Tibial artery (tissue), 4 donors: ENCODE measurements around the gene FCGBP.

Experiments used
- DNase-seq, 2 donors: peaks; one replicate each; pipeline ENCODE4 v3.0.0-alpha.2; 2019
- H3K27ac ChIP-seq, 2 donors: fragments of 200-600 bp; sonication (generic) in 1 of 2; 1 replicate in 1 of 2; 2 replicates in 1 of 2; pipeline ENCODE4 v1.5.1; 2018 to 2019; ENCODE audit warnings: mild to moderate bottlenecking in 1 of 2
- H3K27me3 ChIP-seq, 2 donors: fragments of 200-600 bp; sonication (generic) in 1 of 2; one replicate each; pipeline versions ENCODE4 v1.5.1 to v1.6.0; 2016 to 2019
- H3K36me3 ChIP-seq, 3 donors: fragments of 200-600 bp; sonication (generic) in 2 of 3; one replicate each; pipeline ENCODE4 v1.5.1; 2016 to 2019; ENCODE audit warnings: mild to moderate bottlenecking in 2 of 3
- H3K4me1 ChIP-seq, 4 donors: fragments of 200-600 bp; sonication (generic) in 2 of 4; 1 replicate in 3 of 4; 2 replicates in 1 of 4; pipeline ENCODE4 v1.5.1; 2016 to 2019
- H3K4me3 ChIP-seq, 2 donors: fragments of 200-600 bp; sonication (generic) in 1 of 2; 1 replicate in 1 of 2; 2 replicates in 1 of 2; pipeline ENCODE4 v1.5.1; 2018 to 2019; ENCODE audit warnings: mild to moderate bottlenecking in 2 of 2
- H3K9me3 ChIP-seq, 3 donors: fragments of 200-600 bp; sonication (generic) in 1 of 3; one replicate each; pipeline ENCODE4 v1.5.1; 2016 to 2019
- intact Hi-C: fragments of 100-400 bp; cut with DNase I; formaldehyde crosslinking; loops from one replicate; pipeline ENCODE4 v1.15.0; 2023; ENCODE audit warnings: low total_unique reads
- TF ChIP-seq, protein P1 (sequence below), 2 experiments: fragments of 200-600 bp in 1 of 2; fragments of 450-650 bp in 1 of 2; IDR thresholded peaks; one replicate each; pipeline ENCODE4 v1.5.1; 2017 to 2019; ENCODE audit warnings: antibody characterized with exemption in 2 of 2, mild to moderate bottlenecking in 1 of 2, moderate library complexity in 1 of 2

FCGBP gene

DNA sequence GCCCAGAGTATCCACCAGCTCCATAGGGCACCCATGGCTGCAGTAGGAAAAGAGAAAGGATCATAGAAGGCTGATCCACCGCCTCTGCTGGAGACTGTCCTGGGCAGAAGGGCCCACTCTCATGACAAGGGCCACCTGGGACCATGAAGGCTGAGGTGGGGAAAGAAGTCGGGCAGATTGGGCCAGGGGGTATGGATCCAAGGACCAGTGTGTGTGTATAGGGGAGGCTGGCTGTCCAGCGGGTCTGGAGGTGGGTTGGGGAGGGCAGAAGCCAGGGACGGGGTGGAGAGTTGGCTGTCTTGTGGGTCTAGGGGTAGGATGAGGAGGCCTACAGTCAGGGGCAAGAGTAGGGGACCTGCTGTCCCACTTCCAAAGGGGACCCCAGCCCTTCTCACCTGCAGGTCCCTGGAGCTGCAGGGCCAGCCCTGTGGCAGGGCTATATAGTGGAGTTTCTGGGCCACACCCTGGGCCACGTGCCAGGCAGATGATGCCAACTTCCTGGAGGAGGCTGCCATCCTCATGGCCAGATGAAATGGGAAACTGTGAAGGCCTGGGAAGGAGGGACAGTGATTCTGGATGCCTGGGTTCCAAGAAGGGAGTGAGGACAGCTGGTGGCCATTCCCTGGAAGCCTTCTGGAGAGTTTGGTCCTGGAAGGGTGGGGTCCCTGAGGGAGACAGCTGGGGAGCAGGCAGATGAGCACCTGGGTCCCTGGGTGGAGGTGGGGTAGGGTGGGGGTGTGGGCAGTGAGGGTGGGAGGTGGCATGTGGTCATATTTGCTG, at the start of gene FCGBP:
FCGBP (minus strand) TSS at position 51 of the 780 bp plus-strand sequence.
- no peak within 1 kb of the TSS for H3K4me3 ChIP-seq

DNA sequence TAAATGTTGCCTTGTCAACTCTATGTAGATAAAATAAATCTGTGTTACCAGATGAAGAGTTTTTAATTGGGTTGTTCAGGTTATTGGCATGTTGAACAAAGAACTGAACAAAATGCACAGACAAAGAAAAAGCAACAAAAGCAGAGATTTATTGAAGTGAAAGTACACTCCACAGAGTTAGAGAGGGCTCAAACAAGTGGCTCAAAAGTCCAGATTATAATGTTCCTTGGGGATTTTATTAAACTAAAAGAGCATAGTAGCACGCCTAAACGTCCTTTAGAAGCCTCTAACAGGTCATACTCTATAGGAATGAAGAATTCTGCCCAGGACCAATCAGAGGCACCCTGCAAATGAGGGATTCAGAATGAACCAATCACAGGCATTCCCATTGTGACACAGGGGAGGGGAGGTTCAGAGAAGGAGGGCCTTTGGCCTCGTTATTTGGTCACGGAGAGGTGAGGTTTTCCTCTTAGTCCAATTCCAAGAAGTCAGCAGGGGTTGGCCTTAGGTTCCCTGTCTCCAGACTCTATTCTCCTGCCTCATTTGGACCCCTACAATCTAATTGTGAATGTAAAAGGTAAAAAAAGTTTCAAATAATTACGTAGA, 49.4 kb upstream of the FCGBP start:
- Histone ChIP-seq H3K27me3 (no peaks in the 10 kb centered on the region), H3K4me1 (peaks cover 0 to 7% (median 2%) of the 10 kb centered on the region in 4 donors), H3K27ac (no peak overlapping the region), H3K4me3 (no peak overlapping the region), H3K36me3 (peaks cover 27 to 54% (median 41%) of the 10 kb centered on the region in 3 donors), H3K9me3 (peaks cover 0 to 33% (median 13%) of the 10 kb centered on the region in 3 donors)
- TF ChIP-seq, protein P1, sequence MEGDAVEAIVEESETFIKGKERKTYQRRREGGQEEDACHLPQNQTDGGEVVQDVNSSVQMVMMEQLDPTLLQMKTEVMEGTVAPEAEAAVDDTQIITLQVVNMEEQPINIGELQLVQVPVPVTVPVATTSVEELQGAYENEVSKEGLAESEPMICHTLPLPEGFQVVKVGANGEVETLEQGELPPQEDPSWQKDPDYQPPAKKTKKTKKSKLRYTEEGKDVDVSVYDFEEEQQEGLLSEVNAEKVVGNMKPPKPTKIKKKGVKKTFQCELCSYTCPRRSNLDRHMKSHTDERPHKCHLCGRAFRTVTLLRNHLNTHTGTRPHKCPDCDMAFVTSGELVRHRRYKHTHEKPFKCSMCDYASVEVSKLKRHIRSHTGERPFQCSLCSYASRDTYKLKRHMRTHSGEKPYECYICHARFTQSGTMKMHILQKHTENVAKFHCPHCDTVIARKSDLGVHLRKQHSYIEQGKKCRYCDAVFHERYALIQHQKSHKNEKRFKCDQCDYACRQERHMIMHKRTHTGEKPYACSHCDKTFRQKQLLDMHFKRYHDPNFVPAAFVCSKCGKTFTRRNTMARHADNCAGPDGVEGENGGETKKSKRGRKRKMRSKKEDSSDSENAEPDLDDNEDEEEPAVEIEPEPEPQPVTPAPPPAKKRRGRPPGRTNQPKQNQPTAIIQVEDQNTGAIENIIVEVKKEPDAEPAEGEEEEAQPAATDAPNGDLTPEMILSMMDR (IDR thresholded peaks at IDR 0.05): no peak
- no peak for DNase-seq
- intact Hi-C loops: no loop called here

More for the DNA sequence above, at the start of gene FCGBP:
- peak in 1 of 2 donors; percentile 58 for DNase-seq
- Histone ChIP-seq H3K9me3 (peaks cover 0 to 4% (median 2%) of the 10 kb centered on the region in 3 donors), H3K4me1 (no peaks in the 10 kb centered on the region), H3K27me3 (peaks cover 0 to 14% of the 10 kb centered on the region in 2 donors), H3K27ac (no peak within 1 kb of the TSS), H3K36me3 (no peaks in the 10 kb centered on the region)
- TF ChIP-seq, protein P1 (IDR thresholded peaks at IDR 0.05): no peak
- intact Hi-C loops: no loop called here

DNA sequence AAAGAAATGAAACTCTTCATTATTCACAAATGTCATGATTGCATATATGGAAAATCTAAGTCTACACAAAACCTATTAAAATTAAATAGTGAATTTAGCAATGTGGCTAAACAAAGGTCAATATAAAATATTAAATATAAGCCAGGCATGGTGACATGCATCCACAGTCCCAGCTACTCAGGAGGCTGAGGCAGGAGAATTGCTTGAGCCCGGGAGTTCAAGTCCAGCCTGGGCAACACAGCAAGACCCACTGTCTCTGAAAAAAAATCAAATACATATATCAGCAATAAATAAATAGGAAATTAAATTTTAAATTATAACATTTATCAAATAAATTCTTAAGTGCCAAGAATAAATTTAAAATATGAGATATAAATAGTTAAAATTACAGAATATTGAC, 48.4 kb upstream of the FCGBP start:
- intact Hi-C loops: no loop called here
- peaks cover 0 to 16% (median 6%) of the 10 kb centered on the region in 4 donors for H3K4me1 ChIP-seq
- H3K4me3 ChIP-seq: no peak overlapping the region
- TF ChIP-seq, protein P1 (IDR thresholded peaks at IDR 0.05): no peak
- peaks cover 27 to 62% (median 48%) of the 10 kb centered on the region in 3 donors for H3K36me3 ChIP-seq
- no peaks in the 10 kb centered on the region for H3K27me3 ChIP-seq
- no peak for DNase-seq
- H3K27ac ChIP-seq: no peak overlapping the region
- peaks cover 0 to 33% (median 13%) of the 10 kb centered on the region in 3 donors for H3K9me3 ChIP-seq

DNA sequence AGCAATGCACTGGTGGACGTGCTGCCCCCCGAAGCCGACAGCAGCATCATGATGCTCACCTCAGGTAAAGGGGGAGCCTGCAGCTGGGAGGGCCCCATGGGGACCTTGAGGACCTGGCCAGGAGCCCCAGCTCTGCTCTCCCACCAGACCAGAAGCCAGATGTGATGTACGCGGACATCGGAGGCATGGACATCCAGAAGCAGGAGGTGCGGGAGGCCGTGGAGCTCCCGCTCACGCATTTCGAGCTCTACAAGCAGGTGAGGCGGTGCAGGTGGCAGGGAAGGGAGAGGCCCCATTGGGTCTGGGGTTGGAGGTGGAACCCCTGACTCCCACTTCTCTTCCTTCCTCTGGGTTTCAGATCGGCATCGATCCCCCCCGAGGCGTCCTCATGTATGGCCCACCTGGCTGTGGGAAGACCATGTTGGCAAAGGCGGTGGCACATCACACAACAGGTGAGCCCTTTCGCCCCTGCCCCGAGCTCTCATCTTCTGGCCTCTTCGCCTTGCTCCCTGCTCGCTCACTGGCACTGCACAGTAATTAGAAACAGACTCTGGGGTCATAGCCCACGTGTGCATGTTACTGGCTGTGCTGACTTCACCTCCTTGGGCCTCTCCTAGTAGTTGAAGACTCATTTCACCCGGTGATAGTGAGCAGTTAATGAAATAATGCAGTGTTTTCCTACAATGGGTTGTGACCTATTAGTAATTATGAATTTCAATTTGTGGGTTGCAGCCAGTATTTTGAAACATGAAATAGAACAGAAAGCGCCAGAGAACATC, 40.1 kb upstream of the FCGBP start:
- intact Hi-C loops: loop anchor here (5.0 to 10.0 kb wide), 2 partner anchors 127 to 180 kb away; partner anchors contain the start of gene FBL
- no peak for DNase-seq
- H3K36me3 ChIP-seq: peaks cover 43 to 69% (median 65%) of the 10 kb centered on the region in 3 donors
- H3K4me1 ChIP-seq: peaks cover 4 to 38% (median 24%) of the 10 kb centered on the region in 4 donors
- no peaks in the 10 kb centered on the region for H3K9me3 ChIP-seq
- H3K27ac ChIP-seq: no peak overlapping the region
- H3K27me3 ChIP-seq: no peaks in the 10 kb centered on the region
- TF ChIP-seq, protein P1 (IDR thresholded peaks at IDR 0.05): no peak
- H3K4me3 ChIP-seq: no peak overlapping the region

DNA sequence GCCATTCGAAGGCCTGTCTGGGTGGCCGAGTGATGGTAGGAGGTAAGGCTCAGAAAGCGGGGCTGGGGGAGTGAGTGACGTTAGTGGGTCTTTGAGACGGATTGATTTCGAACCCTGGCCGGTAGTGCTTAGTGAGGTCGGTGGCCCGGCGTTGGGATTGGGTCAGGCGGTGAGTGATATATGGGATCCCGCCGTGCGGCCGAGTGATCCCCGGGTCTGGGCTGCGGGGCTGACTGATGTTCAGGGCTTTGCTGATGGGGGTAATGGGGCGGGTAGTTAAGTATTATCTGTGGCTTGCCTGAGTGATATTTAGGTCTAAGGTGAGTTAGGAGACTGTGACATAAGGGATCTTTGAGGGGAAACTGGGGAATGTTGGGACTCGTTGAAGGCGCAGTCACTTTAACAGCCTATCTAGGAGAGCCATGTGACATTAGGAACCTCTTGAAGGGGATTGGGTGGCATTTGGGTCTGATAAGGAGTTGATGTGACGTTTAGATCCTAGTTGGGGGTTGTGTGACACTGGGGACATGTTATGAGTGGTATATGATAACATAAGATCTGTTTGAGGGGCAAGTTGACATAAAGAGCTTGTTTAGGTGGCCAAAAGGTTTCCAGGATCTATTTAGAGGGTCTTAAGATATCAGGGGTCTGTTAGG, 37.1 kb upstream of the FCGBP start:
- intact Hi-C loops: loop anchor here (5.0 to 10.0 kb wide), 2 partner anchors 124 to 177 kb away; partner anchors contain the start of gene FBL
- no peak for DNase-seq

More for the DNA sequence above, 37.1 kb upstream of the FCGBP start:
- H3K27me3 ChIP-seq: no peaks in the 10 kb centered on the region
- TF ChIP-seq, protein P1 (IDR thresholded peaks at IDR 0.05): no peak
- peaks cover 4 to 21% (median 19%) of the 10 kb centered on the region in 4 donors for H3K4me1 ChIP-seq
- peak overlapping the region; percentile 66 to 78 for H3K4me3 ChIP-seq
- peak overlapping the region; percentile 90 to 91 for H3K27ac ChIP-seq
- H3K9me3 ChIP-seq: no peaks in the 10 kb centered on the region
- H3K36me3 ChIP-seq: peaks cover 34 to 43% (median 35%) of the 10 kb centered on the region in 3 donors
